SH-SY5Y (cell line): ENCODE results near the gene ST7L.

Source experiments
- GATA2 ChIP-seq: IDR thresholded peaks from 2 replicates; pipeline ENCODE4 v1.6.1; 2011; ENCODE audit warnings: mild to moderate bottlenecking, low read depth, low read length
- GATA3 ChIP-seq: IDR thresholded peaks from 2 replicates; pipeline ENCODE4 v1.6.1; 2011; ENCODE audit warnings: low read depth, mild to moderate bottlenecking, low read length, moderate library complexity

DNA sequence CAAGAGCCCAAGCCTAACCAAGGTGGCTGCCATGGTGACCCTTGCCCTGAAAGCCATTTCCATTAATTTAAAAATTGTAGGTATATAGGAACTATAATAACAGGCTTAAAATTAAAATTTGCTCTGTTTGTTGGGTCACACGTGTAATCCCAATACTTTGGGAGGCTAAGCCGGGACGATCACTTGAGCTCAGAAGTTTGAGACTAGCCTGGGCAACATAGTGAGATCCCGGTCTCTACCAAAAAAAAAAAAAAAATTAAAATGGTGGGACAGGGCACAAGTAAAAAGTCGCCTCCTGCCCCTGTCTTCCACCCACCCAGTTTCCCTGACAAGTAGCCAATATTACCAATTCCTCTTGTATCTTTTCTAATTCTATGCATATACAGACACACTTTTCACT lies 7.3 kb upstream of the ST7L start:
- TF ChIP-seq GATA2: no peak
- TF ChIP-seq GATA3: no peak
